NCI-H1048 (cell line): Measurements from ENCODE around the gene F7.
"Not testable (repeated sequence)": the region's sequence is repeated elsewhere in the genome, so short reads cannot be mapped to it uniquely, and the experiment has no call there.

ENCODE experiments used
- DNase-seq: peaks from one replicate; lab custom pipeline; 2025; lab: John Stamatoyannopoulos, UW

F7 gene

GRCh38 chr13:113153810-113154748, 48.5 kb downstream of the F7 start:
- DNase-seq = no peak

DNA sequence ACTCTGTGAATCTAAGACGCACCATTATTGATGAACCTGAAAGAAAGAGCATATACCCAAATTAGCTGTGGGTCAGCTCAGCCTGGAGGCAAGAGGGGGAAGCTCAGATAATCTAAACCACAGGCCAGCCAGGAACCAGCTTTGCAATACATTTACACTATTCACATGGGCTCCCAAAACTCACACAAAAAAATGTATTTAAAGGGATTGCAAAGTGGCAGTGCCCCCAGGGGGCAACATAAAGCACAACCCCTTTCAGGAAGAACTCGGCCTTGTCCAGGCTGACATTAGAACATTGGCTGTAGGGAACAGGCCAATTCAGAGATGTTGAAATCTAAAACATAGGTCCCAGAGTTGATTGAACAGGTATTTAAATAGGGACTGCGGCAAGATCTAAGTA, 49.6 kb downstream of the F7 start:
- no peak for DNase-seq

GRCh38 chr13:113155982-113156655, 50.5 kb downstream of the F7 start:
- DNase-seq = no peak

DNA sequence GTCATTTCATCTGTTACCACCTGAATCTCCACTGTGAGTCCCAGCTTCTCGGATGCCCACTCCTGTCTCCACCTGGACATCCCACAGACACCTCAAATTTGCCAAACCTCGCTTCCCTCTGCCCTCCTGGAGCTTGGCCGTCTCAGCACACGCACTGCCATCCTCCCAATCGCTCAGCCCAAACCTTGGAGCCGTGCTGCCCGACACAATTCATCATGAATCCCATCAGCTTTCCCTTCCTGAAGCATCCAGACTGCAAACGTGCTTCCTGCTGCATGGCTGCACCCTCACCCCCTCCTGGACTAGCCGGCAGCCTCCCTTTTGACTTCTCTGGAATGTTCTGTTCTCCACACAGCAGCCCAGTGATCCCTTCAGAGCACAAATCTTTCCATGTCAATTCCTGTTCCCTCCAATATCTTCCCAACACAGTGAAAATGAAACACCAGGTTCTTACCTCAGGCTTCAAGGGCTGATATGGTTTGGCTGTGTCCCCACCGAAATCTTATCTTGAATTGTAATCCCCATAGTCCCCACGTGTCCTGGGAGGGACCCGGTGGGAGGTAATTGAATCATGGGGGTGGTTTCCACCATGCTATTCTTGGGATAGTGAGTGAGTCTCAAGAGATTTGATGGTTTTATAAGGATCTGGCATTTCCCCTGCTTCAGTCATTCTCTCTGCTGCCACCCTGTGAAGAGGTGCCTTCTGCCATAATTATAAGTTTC, 51.8 kb downstream of the F7 start:
- DNase-seq = no peak

DNA sequence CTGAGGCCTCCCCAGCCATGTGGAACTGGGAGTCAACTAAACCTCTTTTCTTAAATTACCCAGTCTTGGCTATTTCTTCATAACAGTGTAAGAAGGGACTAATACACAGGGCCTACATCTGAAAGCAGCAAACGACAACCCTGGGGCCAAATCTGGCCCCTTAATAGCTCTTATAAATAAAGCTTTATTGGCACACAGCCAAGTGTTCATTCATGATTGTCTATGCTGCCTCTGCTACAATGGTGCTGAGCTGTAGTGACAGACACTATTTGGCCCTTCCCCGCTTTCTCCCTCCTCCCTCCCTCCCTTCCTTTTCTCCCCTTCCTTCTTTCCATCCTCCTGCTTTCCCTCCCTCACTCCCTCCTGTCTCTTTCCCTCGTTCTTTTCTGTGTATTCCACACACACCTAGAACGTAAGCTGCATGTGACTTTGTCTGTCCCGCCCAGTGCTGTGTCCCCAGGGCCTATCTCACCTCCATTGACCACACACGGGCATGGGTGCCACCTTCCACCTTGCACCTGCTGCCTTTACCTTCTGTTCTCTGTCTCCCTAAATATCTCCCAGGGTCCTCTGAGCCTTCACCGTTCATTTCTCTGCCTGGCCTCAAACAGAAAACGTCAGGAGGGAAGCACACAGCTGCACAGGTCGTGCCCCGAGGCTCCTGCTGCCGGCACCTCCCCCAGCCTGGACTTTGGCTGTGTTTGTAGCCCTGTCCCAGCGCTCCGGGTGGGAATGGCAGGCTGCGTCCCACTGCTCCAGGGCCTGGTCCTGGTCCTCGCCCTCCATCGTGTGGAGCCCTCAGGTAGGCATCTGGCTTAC, 52.5 kb downstream of the F7 start, which contains the start of gene PROZ:
Gene PROZ (plus strand): TSS at position 720 of the 819 bp plus-strand sequence. CDS start 13 bp downstream, at position 733.
- DNase-seq = no peak

DNA sequence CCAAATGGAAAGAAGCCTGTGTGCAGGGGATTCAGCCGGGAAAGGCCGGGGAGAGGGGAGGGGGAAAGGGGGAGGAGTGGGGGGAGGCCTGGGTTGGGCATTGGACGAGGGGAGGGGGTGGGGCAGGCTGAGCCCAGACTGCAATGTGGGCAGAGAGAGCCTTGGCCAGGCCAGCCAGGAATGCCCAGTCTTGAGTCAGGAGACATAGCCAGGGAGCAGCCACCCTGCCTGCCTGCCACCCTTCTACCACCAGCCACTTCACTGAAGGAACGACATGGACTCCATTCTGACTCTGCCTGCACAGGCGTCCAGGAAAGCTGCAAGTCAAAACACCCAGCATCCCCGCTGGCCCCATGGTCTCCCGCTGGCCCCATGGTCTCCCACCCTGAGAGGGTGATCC, 53.4 kb downstream of the F7 start:
- DNase-seq = no peak

- no peak for DNase-seq
Measured at GRCh38 chr13:113159701-113160100, 54.1 kb downstream of the F7 start.

DNA sequence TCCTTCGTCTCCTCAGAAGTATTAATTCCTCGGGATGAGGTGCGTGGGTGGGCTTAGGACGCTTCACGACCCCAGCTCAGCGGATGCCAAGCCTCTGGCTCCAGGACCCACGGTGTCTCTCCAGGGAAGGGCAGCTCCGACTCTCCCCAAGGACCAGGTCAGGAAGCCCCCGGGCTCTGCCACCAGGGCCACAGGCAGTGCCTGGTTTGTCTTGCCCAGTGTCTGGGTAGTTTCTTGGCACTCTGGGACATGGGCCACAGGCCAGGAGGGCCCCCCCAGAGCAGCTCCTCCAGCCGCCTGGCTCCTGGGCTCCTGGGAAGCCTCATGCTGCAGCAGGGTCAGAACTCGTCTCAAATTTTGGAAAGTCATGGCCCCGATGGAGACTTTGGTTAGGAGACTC, 55.4 kb downstream of the F7 start:
- DNase-seq = no peak

GRCh38 chr13:113161433-113161832, 55.8 kb downstream of the F7 start:
- DNase-seq = no peak

DNA sequence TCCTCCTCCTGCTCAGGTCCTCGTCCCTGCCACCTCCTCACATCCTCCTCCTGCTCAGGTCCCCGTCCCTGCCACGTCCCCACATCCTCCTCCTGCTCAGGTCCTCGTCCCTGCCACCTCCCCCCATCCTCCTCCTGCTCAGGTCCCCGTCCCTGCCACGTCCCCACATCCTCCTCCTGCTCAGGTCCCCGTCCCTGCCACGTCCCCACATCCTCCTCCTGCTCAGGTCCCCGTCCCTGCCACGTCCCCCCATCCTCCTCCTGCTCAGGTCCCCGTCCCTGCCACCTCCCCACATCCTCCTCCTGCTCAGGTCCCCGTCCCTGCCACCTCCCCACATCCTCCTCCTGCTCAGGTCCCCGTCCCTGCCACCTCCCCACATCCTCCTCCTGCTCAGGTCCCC, 56.4 kb downstream of the F7 start:
- DNase-seq = not testable (repeated sequence)

DNA sequence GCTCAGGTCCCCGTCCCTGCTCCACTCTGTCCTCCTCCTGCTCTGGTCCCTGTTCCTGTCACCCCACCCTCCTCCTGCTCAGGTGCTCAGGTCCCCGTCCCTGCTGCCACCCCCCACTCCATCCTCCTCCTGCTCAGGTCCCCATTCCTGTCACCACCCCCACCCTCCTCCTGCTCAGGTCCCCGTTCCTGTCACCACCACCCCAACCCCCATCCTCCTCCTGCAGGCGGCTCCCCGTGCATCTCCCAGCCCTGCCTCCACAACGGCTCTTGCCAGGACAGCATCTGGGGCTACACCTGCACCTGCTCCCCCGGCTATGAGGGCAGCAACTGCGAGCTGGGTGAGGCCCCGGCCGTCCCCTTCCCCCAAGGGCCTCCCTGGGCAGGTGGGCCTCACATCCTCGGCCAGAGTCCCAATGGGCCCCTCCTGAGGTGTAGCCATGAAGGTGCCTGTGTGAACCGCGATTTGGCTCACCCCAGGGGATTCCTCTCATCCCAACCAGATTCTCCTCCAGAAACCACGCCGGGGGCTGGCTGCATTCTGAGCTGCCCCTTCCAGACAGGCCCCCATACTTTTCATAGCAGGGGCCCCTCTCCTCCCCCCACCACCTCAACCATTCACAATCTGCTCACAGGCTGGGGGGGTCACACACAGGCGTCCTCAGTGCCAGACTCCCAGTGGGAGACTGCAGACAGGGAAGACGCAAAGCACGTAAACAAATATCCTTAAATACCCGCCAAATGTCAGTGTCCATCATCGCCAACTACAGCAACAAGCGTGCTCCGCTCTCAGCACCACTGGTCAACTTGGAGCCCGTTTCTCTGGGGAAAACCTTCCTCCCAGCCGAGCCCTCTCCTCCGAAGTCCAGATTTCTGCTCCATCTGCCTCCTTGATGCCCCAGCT, 57.4 kb downstream of the F7 start:
- no peak for DNase-seq

DNA sequence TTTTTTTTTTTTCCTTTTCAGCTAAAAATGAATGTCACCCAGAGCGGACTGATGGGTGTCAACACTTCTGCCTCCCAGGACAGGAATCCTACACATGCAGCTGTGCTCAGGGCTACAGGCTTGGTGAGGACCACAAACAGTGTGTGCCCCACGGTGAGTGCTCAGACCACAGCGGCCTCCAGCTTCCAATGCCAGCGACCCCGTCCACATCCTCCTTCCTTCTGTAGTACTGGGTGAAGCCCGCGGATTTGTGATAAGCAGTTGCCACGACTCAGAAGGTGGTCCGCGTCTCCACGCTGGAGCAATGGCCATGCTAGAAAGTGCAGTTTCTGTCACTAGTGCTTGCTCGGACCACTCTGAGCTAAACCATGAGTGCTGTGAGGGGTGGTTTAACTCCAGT, 58.9 kb downstream of the F7 start:
- DNase-seq = no peak

DNA sequence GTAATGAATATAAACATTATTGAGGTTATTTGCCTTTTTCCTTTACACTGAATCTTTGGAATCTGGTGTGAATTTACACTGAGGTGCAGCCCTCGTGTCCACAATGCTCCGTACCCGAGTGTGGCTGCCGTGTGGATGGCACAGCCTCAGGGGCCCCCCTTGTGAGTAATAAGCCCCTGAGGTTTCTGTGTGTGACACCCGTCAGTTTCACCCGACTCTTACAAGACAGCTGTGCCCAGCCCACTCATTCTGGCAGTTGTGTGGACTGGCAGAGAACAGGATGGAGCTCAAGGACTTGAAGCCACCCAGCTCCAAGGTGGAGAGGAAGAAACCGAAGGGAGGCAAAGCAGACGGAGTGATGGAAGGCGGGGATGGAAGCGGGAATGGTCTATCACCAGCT, 60.7 kb downstream of the F7 start:
- DNase-seq = no peak

GRCh38 chr13:113166681-113167080, 61.1 kb downstream of the F7 start:
- DNase-seq = no peak

DNA sequence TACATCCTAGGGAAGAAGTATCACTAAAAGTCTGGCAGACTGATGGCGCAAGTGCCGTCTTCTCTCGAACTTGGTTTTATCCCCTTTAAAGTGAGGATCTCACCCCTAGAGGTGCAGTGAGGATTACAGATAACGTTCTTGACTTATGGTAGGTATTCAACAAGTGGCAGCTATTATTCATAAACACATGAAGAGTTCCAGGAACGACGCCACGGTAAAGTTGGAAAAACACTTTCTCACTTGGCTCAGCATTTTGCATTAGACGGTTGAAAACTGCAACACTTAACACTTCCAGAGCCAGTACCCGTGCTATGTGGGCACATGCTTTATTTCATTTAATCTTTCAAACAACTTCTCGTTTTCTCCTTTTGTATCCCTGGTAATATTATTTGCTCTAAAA, 61.6 kb downstream of the F7 start:
- no peak for DNase-seq

- DNase-seq = no peak
Measured at GRCh38 chr13:113167575-113167974, 62.0 kb downstream of the F7 start.

- no peak for DNase-seq
Measured at GRCh38 chr13:113168211-113168610, 62.6 kb downstream of the F7 start.

DNA sequence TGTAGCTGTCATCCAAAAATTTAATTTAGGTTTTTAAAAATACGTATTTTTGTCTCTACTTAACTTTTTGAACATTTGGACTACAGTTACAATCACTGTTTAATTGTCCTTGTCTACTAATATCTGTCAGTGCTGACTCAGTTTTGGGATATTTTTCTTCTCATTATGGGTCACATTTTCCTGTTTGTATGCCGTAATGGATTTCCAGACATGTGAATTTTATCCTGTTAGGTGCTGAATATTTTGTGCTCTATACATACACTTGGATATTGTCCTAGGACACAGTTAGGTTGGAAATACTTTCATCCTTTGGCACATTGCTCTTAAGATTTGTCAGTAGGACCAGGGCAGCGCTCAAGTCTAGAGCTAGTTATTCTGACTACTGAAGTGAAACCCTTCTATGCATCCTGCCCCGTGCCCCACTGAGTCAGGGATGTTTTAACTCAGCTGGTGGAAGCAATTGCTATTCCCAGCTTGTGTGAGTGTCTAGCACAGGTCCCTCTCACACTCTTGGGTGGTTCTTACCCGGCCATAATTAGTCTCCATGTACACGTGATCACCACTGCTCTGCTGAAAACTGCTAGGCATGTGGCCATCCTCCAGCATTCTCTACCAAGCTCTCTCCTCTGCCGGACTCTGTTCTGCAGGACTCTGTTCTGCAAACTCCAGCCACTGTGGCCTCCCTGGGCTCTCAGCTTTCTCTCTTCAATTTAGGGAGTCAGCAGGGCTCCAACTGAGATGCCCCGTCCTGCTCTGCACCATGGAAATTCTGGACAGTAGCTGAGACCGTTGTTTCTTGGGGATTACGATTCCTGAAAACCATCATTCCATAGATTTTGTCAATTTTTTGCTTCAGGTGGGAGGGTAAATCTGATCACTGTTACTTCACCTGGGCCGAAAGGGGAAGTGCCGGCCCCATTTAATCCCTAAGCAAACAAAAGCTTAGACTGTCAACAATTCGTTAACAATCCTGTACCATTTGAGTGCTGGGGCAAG, 64.0 kb downstream of the F7 start:
- no peak for DNase-seq
